ENCODE data around the gene C5.
A peak's percentile ranks its signal among the peaks of the same experiment; 100 is the strongest.

C5 gene

GRCh38 chr9:120925535-120926396, 124.3 kb downstream of the C5 start:
- FAIRE-seq: no peak
- TF ChIP-seq POLR2A (IDR thresholded peaks at IDR 0.05; ENCODE audit: low read depth, low read length) (peak; percentile 99), POLR2AphosphoS5 (IDR thresholded peaks at IDR 0.05; ENCODE audit: low read depth, low read length) (peak; percentile 98), SPI1 (IDR thresholded peaks at IDR 0.05; ENCODE audit: low read depth, low read length) (no peak), TAF1 (IDR thresholded peaks at IDR 0.05; ENCODE audit: low read depth, low read length) (peak; percentile 94), PAX5 (IDR thresholded peaks at IDR 0.05; ENCODE audit: insufficient read depth, low read length, severe bottlenecking) (no peak), POU2F2 (IDR thresholded peaks at IDR 0.05; ENCODE audit: low read depth, low read length) (peak; percentile 79; the same call in 1 of the 2 replicates)
- DNase-seq (ENCODE audit: insufficient read length, low spot score): no peak

- FAIRE-seq (no peak), DNase-seq (ENCODE audit: insufficient read length, low spot score) (no peak)
- TF ChIP-seq POU2F2 (IDR thresholded peaks at IDR 0.05; ENCODE audit: low read depth, low read length): peak; percentile 69
- no peak for TF ChIP-seq SPI1 (IDR thresholded peaks at IDR 0.05; ENCODE audit: low read depth, low read length)
- no peak for TF ChIP-seq TAF1 (IDR thresholded peaks at IDR 0.05; ENCODE audit: low read depth, low read length)
- TF ChIP-seq PAX5 (IDR thresholded peaks at IDR 0.05; ENCODE audit: insufficient read depth, low read length, severe bottlenecking): no peak
- peak; percentile 64; the same call in 1 of the 2 replicates for TF ChIP-seq POLR2A (IDR thresholded peaks at IDR 0.05; ENCODE audit: low read depth, low read length)
- TF ChIP-seq POLR2AphosphoS5 (IDR thresholded peaks at IDR 0.05; ENCODE audit: low read depth, low read length): peak; percentile 39
These were observed 125.2 kb downstream of the C5 start for GRCh38 chr9:120924698-120925534.

- no peak for DNase-seq (ENCODE audit: insufficient read length, low spot score)
- FAIRE-seq: no peak
- TF ChIP-seq SPI1 (IDR thresholded peaks at IDR 0.05; ENCODE audit: low read depth, low read length): no peak
- peak; percentile 82 for TF ChIP-seq POLR2AphosphoS5 (IDR thresholded peaks at IDR 0.05; ENCODE audit: low read depth, low read length)
- TF ChIP-seq POLR2A (IDR thresholded peaks at IDR 0.05; ENCODE audit: low read depth, low read length): peak; percentile 59
These were observed 126.3 kb downstream of the C5 start for GRCh38 chr9:120923620-120924328.

GRCh38 chr9:120922404-120923195, 127.5 kb downstream of the C5 start:
- DNase-seq (ENCODE audit: insufficient read length, low spot score): no peak
- no peak for FAIRE-seq
- TF ChIP-seq POLR2A (IDR thresholded peaks at IDR 0.05; ENCODE audit: low read depth, low read length) (peak; percentile 67), POLR2AphosphoS5 (IDR thresholded peaks at IDR 0.05; ENCODE audit: low read depth, low read length) (peak; percentile 46), TAF1 (IDR thresholded peaks at IDR 0.05; ENCODE audit: low read depth, low read length) (no peak)

GRCh38 chr9:120921661-120922181, 128.4 kb downstream of the C5 start:
- no peak for DNase-seq (ENCODE audit: insufficient read length, low spot score)
- TF ChIP-seq POLR2A (IDR thresholded peaks at IDR 0.05; ENCODE audit: low read depth, low read length) (peak; percentile 73; the same call in 1 of the 2 replicates), POU2F2 (IDR thresholded peaks at IDR 0.05; ENCODE audit: low read depth, low read length) (0 out of 2 replicates have a peak, but pooled peaks have one; percentile 32), SPI1 (IDR thresholded peaks at IDR 0.05; ENCODE audit: low read depth, low read length) (no peak), PAX5 (IDR thresholded peaks at IDR 0.05; ENCODE audit: insufficient read depth, low read length, severe bottlenecking) (no peak), POLR2AphosphoS5 (IDR thresholded peaks at IDR 0.05; ENCODE audit: low read depth, low read length) (peak; percentile 88), TAF1 (IDR thresholded peaks at IDR 0.05; ENCODE audit: low read depth, low read length) (peak; percentile 32; the same call in 1 of the 2 replicates)
- no peak for FAIRE-seq

- FAIRE-seq: no peak
- TF ChIP-seq PAX5 (IDR thresholded peaks at IDR 0.05; ENCODE audit: insufficient read depth, low read length, severe bottlenecking): no peak
- TF ChIP-seq POLR2AphosphoS5 (IDR thresholded peaks at IDR 0.05; ENCODE audit: low read depth, low read length): peak; percentile 70; the same call in 1 of the 2 replicates
- TF ChIP-seq POU2F2 (IDR thresholded peaks at IDR 0.05; ENCODE audit: low read depth, low read length): peak; percentile 81
- TF ChIP-seq POLR2A (IDR thresholded peaks at IDR 0.05; ENCODE audit: low read depth, low read length): peak; percentile 62; the same call in 1 of the 2 replicates
- TF ChIP-seq TAF1 (IDR thresholded peaks at IDR 0.05; ENCODE audit: low read depth, low read length): no peak
- TF ChIP-seq SPI1 (IDR thresholded peaks at IDR 0.05; ENCODE audit: low read depth, low read length): no peak
These were observed 129.3 kb downstream of the C5 start for GRCh38 chr9:120920806-120921178.

GRCh38 chr9:120919843-120920805, 130.0 kb downstream of the C5 start:
- TF ChIP-seq POLR2A (IDR thresholded peaks at IDR 0.05; ENCODE audit: low read depth, low read length) (peak; percentile 13; the same call in 1 of the 2 replicates), SPI1 (IDR thresholded peaks at IDR 0.05; ENCODE audit: low read depth, low read length) (no peak)
- DNase-seq (ENCODE audit: insufficient read length, low spot score) (no peak), FAIRE-seq (no peak)

More at GRCh38 chr9:120920806-120921178, 129.3 kb downstream of the C5 start:
- no peak for DNase-seq (ENCODE audit: insufficient read length, low spot score)
